Fibroblast of villous mesenchyme (primary cell): ENCODE results near the gene RELL1. TPM values are rescaled to one million over a fixed set of nuclear protein-coding genes. Genes with fewer than 3 reads are reported as not detected.

ENCODE experiments used
- DNase-seq: peaks from one replicate; pipeline ENCODE4 v3.0.0-alpha.2; 2010; ENCODE audit warnings: low read depth
- H3K4me3 ChIP-seq: 2 replicates; pipeline ENCODE4 v1.5.1; 2011; ENCODE audit warnings: low read depth, mild to moderate bottlenecking, low read length
- total RNA-seq: library from RNA; depleted of rRNA; stranded (reverse); fragments of >200 nt; gene quantifications from 2 replicates; pipeline ENCODE4 v1.2.3, GENCODE V29; 2012
- TF ChIP-seq, protein P1 (sequence below): IDR thresholded peaks from 2 replicates; pipeline ENCODE4 v1.5.1; 2012; ENCODE audit warnings: low read depth, mild to moderate bottlenecking, low read length; ENCODE audit not compliant: insufficient read depth

Gene RELL1
- total RNA-seq, 1 donor: 66.5 TPM

DNA sequence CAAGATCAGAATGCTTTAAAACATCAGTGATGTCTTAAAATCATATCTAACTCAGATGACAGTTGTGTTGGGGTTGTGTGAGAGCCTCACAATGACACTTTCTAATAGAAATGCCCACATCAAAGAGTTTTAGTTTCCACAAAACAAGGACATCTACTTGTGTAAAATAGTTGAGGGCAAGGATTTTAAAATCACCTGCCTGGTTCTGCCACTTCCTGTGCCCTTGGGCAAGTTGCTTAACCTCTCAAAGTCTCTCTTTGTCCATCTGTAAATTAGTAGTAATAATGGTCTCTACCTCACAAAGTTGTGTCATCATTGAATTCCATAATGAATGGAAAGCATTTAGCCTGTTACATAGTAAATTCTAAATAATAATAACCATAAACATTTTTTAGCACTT, 41.9 kb upstream of the RELL1 start:
- H3K4me3 ChIP-seq: no peak overlapping the region
- TF ChIP-seq, protein P1, sequence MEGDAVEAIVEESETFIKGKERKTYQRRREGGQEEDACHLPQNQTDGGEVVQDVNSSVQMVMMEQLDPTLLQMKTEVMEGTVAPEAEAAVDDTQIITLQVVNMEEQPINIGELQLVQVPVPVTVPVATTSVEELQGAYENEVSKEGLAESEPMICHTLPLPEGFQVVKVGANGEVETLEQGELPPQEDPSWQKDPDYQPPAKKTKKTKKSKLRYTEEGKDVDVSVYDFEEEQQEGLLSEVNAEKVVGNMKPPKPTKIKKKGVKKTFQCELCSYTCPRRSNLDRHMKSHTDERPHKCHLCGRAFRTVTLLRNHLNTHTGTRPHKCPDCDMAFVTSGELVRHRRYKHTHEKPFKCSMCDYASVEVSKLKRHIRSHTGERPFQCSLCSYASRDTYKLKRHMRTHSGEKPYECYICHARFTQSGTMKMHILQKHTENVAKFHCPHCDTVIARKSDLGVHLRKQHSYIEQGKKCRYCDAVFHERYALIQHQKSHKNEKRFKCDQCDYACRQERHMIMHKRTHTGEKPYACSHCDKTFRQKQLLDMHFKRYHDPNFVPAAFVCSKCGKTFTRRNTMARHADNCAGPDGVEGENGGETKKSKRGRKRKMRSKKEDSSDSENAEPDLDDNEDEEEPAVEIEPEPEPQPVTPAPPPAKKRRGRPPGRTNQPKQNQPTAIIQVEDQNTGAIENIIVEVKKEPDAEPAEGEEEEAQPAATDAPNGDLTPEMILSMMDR: no peak
- DNase-seq: no peak

GRCh38 chr4:37727635-37728034, 41.5 kb upstream of the RELL1 start:
- no peak overlapping the region for H3K4me3 ChIP-seq
- no peak for DNase-seq
- TF ChIP-seq, protein P1: no peak

GRCh38 chr4:37726666-37727065, 40.5 kb upstream of the RELL1 start:
- H3K4me3 ChIP-seq: no peak overlapping the region
- TF ChIP-seq, protein P1: no peak
- DNase-seq: peak; percentile 24

- H3K4me3 ChIP-seq: no peak overlapping the region
- TF ChIP-seq, protein P1: no peak
- DNase-seq: no peak
Measured at GRCh38 chr4:37725718-37726117, 39.5 kb upstream of the RELL1 start.

GRCh38 chr4:37723067-37723466, 36.9 kb upstream of the RELL1 start:
- TF ChIP-seq, protein P1: no peak
- H3K4me3 ChIP-seq: no peak overlapping the region
- no peak for DNase-seq

DNA sequence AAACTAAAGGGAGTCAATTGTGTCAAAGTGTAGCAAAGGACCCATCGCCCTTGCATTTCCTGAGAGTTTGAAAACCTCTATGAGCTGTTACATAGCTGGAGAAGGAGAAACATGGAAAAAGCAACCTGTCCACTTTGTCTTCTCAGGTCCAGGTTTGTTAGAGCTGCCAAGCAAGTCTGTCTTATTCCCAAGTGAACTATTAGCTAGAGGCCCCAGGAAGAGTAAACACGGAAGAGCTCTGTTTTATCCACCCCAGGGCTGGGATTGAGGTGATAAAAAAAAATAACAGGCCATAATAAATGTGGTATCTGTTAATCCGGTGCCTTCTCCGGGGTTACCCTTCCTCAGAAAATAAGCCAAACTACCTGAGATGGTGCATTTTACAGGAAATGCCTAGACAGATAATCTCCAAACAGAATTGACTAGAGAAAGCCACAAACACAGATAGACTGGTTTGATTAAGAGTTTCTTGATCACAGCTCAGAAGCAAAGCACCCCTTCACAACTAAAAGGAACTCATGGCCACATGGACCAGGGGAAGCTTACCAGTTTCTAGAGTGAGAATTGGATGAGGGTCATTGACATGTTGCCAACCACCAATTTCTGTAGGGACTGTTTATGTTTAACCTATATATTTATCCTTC, 35.9 kb upstream of the RELL1 start:
- H3K4me3 ChIP-seq: no peak overlapping the region
- DNase-seq: no peak
- TF ChIP-seq, protein P1: no peak

- TF ChIP-seq, protein P1: no peak
- no peak overlapping the region for H3K4me3 ChIP-seq
- no peak for DNase-seq
Measured at GRCh38 chr4:37719021-37719420, 32.8 kb upstream of the RELL1 start.
